GM12873 (cell line): ENCODE measurements around the gene CD7.

Experiments used
- TF ChIP-seq, protein P1 (sequence below): IDR thresholded peaks from 2 replicates; pipeline ENCODE4 v1.5.1; 2012; ENCODE audit warnings: low read depth, mild to moderate bottlenecking, moderate library complexity, low read length, control low read depth; ENCODE audit not compliant: insufficient read depth; ENCODE audit errors: missing control alignments

CD7 gene

DNA sequence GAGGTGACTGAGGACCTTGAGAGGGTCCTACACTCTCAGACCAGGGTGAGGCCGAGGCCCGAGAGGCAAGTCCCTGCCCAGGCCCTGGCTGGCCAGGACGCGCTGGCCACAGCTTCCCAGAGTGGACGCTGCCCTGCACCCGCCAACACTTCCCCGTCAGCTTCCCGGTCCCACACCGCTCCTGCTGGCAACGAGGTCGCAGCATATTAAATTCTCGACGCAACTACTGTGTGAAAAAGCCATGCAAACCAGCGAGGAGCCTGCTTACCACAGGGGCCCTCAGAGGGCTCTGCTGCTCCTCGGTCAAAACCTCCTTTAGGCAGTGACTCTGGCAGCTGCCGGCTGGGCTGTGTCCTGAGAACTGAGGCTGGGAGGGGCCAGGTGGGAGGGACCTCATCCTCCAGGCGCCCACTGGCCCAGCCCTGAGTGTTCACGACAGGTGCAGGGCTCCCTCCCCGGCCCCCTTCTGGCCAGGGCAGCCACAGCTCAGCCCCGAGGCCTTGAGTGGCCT is 39.5 kb upstream of the CD7 start:
- TF ChIP-seq, protein P1, sequence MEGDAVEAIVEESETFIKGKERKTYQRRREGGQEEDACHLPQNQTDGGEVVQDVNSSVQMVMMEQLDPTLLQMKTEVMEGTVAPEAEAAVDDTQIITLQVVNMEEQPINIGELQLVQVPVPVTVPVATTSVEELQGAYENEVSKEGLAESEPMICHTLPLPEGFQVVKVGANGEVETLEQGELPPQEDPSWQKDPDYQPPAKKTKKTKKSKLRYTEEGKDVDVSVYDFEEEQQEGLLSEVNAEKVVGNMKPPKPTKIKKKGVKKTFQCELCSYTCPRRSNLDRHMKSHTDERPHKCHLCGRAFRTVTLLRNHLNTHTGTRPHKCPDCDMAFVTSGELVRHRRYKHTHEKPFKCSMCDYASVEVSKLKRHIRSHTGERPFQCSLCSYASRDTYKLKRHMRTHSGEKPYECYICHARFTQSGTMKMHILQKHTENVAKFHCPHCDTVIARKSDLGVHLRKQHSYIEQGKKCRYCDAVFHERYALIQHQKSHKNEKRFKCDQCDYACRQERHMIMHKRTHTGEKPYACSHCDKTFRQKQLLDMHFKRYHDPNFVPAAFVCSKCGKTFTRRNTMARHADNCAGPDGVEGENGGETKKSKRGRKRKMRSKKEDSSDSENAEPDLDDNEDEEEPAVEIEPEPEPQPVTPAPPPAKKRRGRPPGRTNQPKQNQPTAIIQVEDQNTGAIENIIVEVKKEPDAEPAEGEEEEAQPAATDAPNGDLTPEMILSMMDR = no peak

DNA sequence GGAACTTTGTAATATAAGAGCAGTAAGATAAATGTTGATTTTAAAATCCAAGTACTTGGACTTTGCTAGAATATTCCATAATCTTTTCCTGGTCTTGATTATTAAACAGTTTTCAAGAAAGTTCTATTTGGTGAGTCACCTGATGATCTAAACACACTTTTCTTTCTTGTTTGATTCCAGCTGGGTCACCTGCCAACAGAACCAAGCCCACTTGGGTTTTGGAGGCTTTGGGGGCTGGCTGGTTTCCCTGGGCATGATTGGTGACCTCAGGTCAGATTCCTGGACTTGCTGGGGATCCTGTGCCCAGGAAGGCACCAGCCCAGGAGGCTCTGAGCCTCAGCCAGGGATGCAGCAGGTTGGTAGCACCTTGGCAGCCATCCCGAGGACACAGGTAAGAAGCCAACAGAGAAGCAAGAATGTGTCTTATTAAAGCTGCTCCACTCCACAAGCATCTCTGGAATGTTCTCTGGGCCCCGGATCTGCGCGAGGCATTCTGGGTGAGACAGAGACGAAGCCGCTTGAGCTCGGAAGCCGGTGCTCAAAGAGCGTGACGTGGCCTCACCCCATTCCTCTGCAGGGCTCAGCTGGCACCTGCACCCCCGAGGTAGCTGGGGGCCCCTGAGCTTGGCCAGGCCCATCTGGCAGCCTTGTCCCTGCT is 38.5 kb upstream of the CD7 start:
- TF ChIP-seq, protein P1 = no peak

DNA sequence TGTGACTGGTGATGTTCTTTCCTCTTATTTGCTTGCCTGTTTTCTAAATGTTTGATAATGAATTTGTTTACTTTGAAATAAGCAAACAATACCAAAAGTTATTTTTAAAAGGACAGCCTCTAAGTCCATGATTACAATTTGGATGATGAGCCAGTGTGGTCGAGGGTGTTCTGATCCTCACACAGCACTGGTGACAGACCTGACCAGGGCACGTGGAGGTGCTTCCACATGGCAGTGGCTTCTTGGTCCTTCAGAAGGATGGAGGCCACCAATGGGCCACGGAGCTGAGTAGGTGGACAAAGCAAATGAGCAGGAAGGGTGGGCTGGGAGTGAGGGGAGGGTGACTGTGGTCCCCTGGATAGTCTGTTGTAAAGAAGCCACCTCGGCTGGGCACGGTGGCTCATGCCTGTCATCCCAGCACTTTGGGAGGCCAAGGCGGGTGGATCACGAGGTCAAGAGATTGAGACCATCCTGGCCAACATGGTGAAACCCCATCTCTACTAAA is 37.4 kb upstream of the CD7 start:
- TF ChIP-seq, protein P1 = no peak

DNA sequence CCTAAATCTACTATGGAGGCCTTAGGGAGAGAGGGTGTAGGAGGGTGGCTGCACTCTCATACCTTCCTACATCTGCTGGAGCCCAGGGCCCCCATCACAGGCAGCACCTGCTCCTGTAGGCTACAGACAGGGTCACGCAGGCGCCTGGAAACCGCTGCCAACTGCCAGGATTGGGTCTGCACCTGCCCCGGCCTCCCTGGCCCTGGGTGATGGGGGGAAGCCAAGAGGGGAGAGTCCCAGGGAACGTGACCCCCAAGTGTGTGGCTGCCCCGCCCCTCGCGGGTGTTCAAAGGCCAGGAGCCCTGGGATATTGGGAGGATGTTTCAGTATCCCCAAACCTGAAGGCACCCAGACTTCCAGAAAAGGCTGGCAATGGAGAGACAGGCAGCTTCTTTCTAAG is 36.1 kb upstream of the CD7 start:
- TF ChIP-seq, protein P1 = no peak

DNA sequence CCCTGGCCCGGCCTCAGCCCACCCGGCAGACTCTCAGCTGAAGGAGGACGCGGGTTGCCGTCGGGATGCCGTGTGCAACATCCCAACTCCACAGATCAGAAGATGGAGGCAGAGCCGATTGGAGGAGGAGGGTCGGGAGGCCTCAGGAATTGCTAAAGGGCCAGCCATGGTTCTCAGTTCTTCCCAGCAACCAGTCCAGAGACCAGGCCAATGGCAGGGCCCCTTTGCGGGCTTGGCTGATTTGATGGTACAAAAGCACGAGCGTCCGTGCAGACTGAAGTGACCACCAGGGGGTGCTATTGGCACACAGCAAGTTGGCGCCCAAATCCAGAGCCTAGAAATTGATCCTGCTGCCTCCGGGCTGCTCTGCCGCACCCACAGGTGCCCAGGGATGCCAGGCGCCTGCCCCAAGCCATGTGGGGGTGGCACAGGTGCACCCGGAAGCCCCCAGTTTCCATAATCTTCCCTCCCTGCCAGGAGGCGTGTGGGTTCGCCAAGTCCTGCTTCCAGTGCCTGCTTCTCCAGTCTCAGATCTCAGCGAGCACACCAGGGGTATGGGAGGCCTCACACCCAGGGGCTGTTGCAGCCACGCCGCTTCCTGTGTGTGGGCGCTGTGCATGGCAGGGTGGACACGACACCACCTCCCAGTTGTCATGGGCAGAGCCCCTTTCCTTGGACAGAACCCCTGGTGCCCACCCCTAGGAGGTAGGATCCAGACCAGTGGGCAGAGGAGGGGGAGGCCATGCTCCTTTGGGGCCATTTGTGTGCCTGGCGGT is 34.5 kb upstream of the CD7 start:
- TF ChIP-seq, protein P1 = peak; percentile 95

DNA sequence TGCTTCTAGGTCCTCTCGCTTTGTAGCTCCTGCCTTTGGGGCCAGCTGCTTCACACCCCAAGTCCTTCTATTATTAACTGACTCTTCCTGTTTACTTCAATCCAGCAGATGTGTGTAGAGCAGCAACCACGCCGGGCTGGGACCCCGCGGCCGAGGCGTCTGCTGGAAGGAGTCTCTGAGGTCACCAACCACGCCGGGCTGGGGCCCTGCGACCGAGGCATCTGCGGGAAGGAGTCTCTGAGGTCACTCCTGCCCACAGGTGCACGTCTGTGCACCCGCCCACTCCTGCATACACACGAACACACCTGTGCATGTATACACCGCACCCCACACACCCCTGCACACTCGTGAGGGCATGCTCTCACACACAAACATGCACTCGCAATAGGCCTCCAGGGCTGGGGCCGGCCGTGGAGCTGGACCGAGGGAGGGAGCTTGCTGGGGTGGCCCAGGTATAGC is 33.9 kb upstream of the CD7 start:
- TF ChIP-seq, protein P1 = no peak
